ENCODE results near the gene PADI1.

GRCh38 chr1:17194133-17194475 lies 10.8 kb upstream of the PADI1 start:
- TF ChIP-seq CTCF (IDR thresholded peaks at IDR 0.05; ENCODE audit: poor library complexity) (no peak), EZH2 (IDR thresholded peaks at IDR 0.05; ENCODE audit: borderline replicate concordance) (no peak), EZH2phosphoT487 (IDR thresholded peaks at IDR 0.05; ENCODE audit: low read depth, severe bottlenecking, unreplicated experiment) (no peak)
